Measurements from ENCODE around the gene POMGNT1.
"Not testable (repeated sequence)": the region's sequence is repeated elsewhere in the genome, so short reads cannot be mapped to it uniquely, and the experiment has no call there.

POMGNT1 gene

DNA sequence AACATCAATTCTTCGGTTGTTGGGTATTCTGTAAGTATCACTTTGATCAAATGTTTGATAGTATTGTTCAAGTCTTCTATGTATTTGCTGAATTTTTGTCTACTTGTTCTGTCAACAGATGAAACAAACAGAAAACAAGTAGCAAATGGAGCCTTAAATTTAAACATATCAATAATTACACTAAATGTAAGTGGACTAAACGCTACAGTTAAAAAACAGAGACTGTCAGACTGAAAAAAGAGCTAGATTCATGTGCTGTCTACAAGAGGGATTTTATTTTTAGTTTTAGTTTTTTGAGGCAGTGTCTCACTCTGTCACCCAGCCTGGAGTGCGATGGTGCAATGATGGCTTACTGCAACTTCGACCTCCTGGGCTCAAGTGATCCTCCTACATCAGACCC, 38.6 kb upstream of the POMGNT1 start:
- Histone ChIP-seq H3K4me2 (ENCODE audit: low read depth, low read length, poor library complexity, severe bottlenecking) (no peak overlapping the region), H4K20me1 (ENCODE audit: insufficient read depth, low read length, poor library complexity, severe bottlenecking) (no peaks in the 10 kb centered on the region), H3K79me2 (ENCODE audit: insufficient read depth, low read length) (no peaks in the 10 kb centered on the region), H3F3A (ENCODE audit: low read depth) (no peaks in the 10 kb centered on the region), H3K4me3 (ENCODE audit: low read length, poor library complexity, severe bottlenecking) (no peak overlapping the region), H2AFZ (ENCODE audit: low read length) (no peak overlapping the region), H3K9me3 (ENCODE audit: insufficient read depth, low read depth, low read length) (peaks cover 7% of the 10 kb centered on the region; the same call in 1 of the 2 replicates), H3K9ac (ENCODE audit: low read depth, low read length, poor library complexity, severe bottlenecking) (no peak overlapping the region), H3K9me2 (replicated peaks; ENCODE audit: low read depth, low read length) (no peaks in the 10 kb centered on the region), H3K4me1 (ENCODE audit: insufficient read depth, low read length, poor library complexity, severe bottlenecking) (no peaks in the 10 kb centered on the region), H3K36me3 (ENCODE audit: insufficient read depth, low read length) (no peaks in the 10 kb centered on the region), H3K27me3 (ENCODE audit: insufficient read depth, low read length, poor library complexity, severe bottlenecking) (no peaks in the 10 kb centered on the region)
- TF ChIP-seq, protein P1, sequence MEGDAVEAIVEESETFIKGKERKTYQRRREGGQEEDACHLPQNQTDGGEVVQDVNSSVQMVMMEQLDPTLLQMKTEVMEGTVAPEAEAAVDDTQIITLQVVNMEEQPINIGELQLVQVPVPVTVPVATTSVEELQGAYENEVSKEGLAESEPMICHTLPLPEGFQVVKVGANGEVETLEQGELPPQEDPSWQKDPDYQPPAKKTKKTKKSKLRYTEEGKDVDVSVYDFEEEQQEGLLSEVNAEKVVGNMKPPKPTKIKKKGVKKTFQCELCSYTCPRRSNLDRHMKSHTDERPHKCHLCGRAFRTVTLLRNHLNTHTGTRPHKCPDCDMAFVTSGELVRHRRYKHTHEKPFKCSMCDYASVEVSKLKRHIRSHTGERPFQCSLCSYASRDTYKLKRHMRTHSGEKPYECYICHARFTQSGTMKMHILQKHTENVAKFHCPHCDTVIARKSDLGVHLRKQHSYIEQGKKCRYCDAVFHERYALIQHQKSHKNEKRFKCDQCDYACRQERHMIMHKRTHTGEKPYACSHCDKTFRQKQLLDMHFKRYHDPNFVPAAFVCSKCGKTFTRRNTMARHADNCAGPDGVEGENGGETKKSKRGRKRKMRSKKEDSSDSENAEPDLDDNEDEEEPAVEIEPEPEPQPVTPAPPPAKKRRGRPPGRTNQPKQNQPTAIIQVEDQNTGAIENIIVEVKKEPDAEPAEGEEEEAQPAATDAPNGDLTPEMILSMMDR (conservative IDR thresholded peaks at IDR 0.05; ENCODE audit: low read length), result no peak
- no peak for TF ChIP-seq EZH2phosphoT487 (IDR thresholded peaks at IDR 0.05; ENCODE audit: borderline replicate concordance)

DNA sequence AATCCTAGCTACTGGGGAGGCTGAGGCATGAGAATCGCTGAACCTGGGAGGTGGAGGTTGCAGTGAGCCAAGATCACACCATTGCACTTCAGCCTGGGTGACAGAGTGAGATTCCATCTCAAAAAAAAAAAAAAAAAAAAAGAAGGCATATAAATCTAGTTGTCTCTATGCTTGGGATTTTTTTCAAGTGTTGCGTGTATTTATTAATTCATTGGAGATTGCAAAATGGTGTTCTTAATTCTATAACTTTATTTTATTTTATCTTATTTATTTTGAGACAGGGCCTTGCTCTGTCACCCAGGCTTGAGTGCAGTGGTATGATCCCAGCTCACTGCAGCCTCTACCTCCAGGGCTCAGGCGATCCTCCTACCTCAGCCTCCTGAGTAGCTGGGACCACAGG, 33.0 kb upstream of the POMGNT1 start:
- H3K36me3 ChIP-seq (ENCODE audit: insufficient read depth, low read length); H3K9me3 ChIP-seq (ENCODE audit: insufficient read depth, low read depth, low read length); H3K79me2 ChIP-seq (ENCODE audit: insufficient read depth, low read length); H3K4me1 ChIP-seq (ENCODE audit: insufficient read depth, low read length, poor library complexity, severe bottlenecking); H3K27me3 ChIP-seq (ENCODE audit: insufficient read depth, low read length, poor library complexity, severe bottlenecking); H2AFZ ChIP-seq (ENCODE audit: low read length); H3K4me2 ChIP-seq (ENCODE audit: low read depth, low read length, poor library complexity, severe bottlenecking); H3K9ac ChIP-seq (ENCODE audit: low read depth, low read length, poor library complexity, severe bottlenecking); H4K20me1 ChIP-seq (ENCODE audit: insufficient read depth, low read length, poor library complexity, severe bottlenecking); H3K4me3 ChIP-seq (ENCODE audit: low read length, poor library complexity, severe bottlenecking); H3F3A ChIP-seq (ENCODE audit: low read depth); H3K9me2 ChIP-seq (replicated peaks; ENCODE audit: low read depth, low read length): not testable (repeated sequence)

DNA sequence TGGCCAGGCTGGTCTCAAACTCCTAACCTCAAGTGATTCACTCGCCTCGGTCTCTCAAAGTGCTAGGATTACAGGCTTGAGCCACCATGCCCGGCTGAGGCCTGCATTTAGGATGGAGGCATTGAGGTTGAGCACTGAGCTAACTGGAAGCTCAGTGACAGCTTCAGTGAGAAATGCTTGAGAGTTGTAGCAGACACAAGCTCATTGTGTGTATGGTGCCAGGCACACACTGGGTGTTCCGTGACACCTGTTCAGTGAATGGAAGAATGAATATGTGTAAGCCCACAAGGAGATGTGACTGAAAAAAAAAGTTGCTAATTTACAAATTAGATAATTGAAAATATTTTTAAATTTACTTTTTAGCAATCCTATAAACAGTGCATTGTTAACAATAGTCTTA, 26.7 kb upstream of the POMGNT1 start:
- Histone ChIP-seq H3K4me1 (ENCODE audit: insufficient read depth, low read length, poor library complexity, severe bottlenecking) (no peaks in the 10 kb centered on the region), H3F3A (ENCODE audit: low read depth) (no peaks in the 10 kb centered on the region), H3K9me3 (ENCODE audit: insufficient read depth, low read depth, low read length) (no peaks in the 10 kb centered on the region), H3K9ac (ENCODE audit: low read depth, low read length, poor library complexity, severe bottlenecking) (no peak overlapping the region), H3K4me2 (ENCODE audit: low read depth, low read length, poor library complexity, severe bottlenecking) (no peak overlapping the region), H4K20me1 (ENCODE audit: insufficient read depth, low read length, poor library complexity, severe bottlenecking) (no peaks in the 10 kb centered on the region), H3K4me3 (ENCODE audit: low read length, poor library complexity, severe bottlenecking) (no peak overlapping the region), H2AFZ (ENCODE audit: low read length) (no peak overlapping the region), H3K27me3 (ENCODE audit: insufficient read depth, low read length, poor library complexity, severe bottlenecking) (no peaks in the 10 kb centered on the region), H3K79me2 (ENCODE audit: insufficient read depth, low read length) (no peaks in the 10 kb centered on the region), H3K36me3 (ENCODE audit: insufficient read depth, low read length) (no peaks in the 10 kb centered on the region), H3K9me2 (replicated peaks; ENCODE audit: low read depth, low read length) (no peaks in the 10 kb centered on the region)
- TF ChIP-seq, protein P1 (conservative IDR thresholded peaks at IDR 0.05; ENCODE audit: low read length), result no peak
- TF ChIP-seq EZH2phosphoT487 (IDR thresholded peaks at IDR 0.05; ENCODE audit: borderline replicate concordance), result no peak

DNA sequence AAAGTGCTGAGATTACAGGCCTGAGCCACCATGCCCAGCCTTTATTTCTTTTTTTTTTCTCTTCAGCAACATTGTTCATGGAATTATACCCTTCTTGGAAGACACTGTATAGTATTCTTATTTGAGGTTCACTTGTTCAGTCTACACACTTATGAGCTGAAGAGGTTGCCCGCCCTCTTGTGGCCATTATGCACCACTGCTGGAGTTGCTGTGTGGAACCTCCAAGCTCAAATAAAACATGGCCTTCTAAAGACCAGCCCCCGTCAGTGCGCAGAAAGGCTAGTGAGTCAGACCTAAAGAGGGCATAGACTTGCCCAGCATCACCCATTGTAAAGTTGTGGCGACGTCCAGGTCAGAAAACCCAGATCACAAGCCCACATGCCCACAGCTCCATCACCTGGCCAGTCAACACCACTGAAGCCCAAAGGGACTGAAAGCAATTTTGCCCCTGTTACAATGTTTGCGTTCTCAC, 25.3 kb upstream of the POMGNT1 start:
- H3K4me3 ChIP-seq (ENCODE audit: low read length, poor library complexity, severe bottlenecking), result no peak overlapping the region
- H3F3A ChIP-seq (ENCODE audit: low read depth), result no peaks in the 10 kb centered on the region
- TF ChIP-seq, protein P1 (conservative IDR thresholded peaks at IDR 0.05; ENCODE audit: low read length), result peak; percentile 100
- no peak for TF ChIP-seq EZH2phosphoT487 (IDR thresholded peaks at IDR 0.05; ENCODE audit: borderline replicate concordance)
- no peaks in the 10 kb centered on the region for H3K79me2 ChIP-seq (ENCODE audit: insufficient read depth, low read length)
- H3K4me1 ChIP-seq (ENCODE audit: insufficient read depth, low read length, poor library complexity, severe bottlenecking), result no peaks in the 10 kb centered on the region
- no peaks in the 10 kb centered on the region for H4K20me1 ChIP-seq (ENCODE audit: insufficient read depth, low read length, poor library complexity, severe bottlenecking)
- H2AFZ ChIP-seq (ENCODE audit: low read length), result peak overlapping the region; percentile 99
- no peaks in the 10 kb centered on the region for H3K9me2 ChIP-seq (replicated peaks; ENCODE audit: low read depth, low read length)
- H3K27me3 ChIP-seq (ENCODE audit: insufficient read depth, low read length, poor library complexity, severe bottlenecking), result no peaks in the 10 kb centered on the region
- no peaks in the 10 kb centered on the region for H3K9me3 ChIP-seq (ENCODE audit: insufficient read depth, low read depth, low read length)
- H3K36me3 ChIP-seq (ENCODE audit: insufficient read depth, low read length), result no peaks in the 10 kb centered on the region
- no peak overlapping the region for H3K4me2 ChIP-seq (ENCODE audit: low read depth, low read length, poor library complexity, severe bottlenecking)
- no peak overlapping the region for H3K9ac ChIP-seq (ENCODE audit: low read depth, low read length, poor library complexity, severe bottlenecking)

DNA sequence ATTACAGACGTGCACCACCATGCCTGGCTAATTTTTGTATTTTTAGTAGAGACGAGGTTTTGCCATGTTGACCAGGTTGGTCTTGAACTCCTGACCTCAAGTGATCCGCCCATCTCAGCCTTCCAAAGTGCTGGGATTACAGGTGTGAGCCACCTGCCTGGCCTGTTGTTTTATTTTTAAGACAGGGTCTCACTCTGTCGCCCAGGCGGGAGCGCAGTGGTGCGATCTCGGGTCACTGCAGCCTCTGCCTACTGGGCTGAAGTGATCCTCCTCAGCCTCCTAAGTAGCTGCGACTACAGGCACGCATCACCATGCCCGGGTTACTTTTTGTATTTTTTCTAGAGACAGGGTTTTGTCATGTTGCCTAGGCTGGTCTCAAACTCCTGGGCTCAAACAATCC, 24.8 kb upstream of the POMGNT1 start:
- not testable (repeated sequence) for H3K9ac ChIP-seq (ENCODE audit: low read depth, low read length, poor library complexity, severe bottlenecking); H3K9me3 ChIP-seq (ENCODE audit: insufficient read depth, low read depth, low read length); H3K27me3 ChIP-seq (ENCODE audit: insufficient read depth, low read length, poor library complexity, severe bottlenecking); H3K4me1 ChIP-seq (ENCODE audit: insufficient read depth, low read length, poor library complexity, severe bottlenecking); H3K79me2 ChIP-seq (ENCODE audit: insufficient read depth, low read length); H3K4me3 ChIP-seq (ENCODE audit: low read length, poor library complexity, severe bottlenecking); H3K36me3 ChIP-seq (ENCODE audit: insufficient read depth, low read length); H4K20me1 ChIP-seq (ENCODE audit: insufficient read depth, low read length, poor library complexity, severe bottlenecking); H3K4me2 ChIP-seq (ENCODE audit: low read depth, low read length, poor library complexity, severe bottlenecking); H3K9me2 ChIP-seq (replicated peaks; ENCODE audit: low read depth, low read length); H3F3A ChIP-seq (ENCODE audit: low read depth)
- H2AFZ ChIP-seq (ENCODE audit: low read length), result 0 out of 2 replicates have a peak overlapping the region, but pooled peaks have one; percentile 99

Measured in Loucy (cell line).